DOHH2 (cell line): ENCODE results near the gene AFF1.

Source experiments
- EZH2phosphoT487 ChIP-seq: fragments of 200-600 bp; sonication (generic); IDR thresholded peaks from 2 replicates; pipeline ENCODE4 v1.6.1; 2017; ENCODE audit warnings: borderline replicate concordance, mild to moderate bottlenecking, antibody characterized with exemption, low read length, moderate library complexity, mixed read lengths
- TF ChIP-seq, protein P1 (sequence below): fragments of 200-600 bp; sonication (generic); IDR thresholded peaks from one replicate; pipeline ENCODE4 v1.5.1; 2014; ENCODE audit warnings: antibody characterized with exemption, mild to moderate bottlenecking, low read depth, low read length; ENCODE audit not compliant: poor library complexity, severe bottlenecking

DNA sequence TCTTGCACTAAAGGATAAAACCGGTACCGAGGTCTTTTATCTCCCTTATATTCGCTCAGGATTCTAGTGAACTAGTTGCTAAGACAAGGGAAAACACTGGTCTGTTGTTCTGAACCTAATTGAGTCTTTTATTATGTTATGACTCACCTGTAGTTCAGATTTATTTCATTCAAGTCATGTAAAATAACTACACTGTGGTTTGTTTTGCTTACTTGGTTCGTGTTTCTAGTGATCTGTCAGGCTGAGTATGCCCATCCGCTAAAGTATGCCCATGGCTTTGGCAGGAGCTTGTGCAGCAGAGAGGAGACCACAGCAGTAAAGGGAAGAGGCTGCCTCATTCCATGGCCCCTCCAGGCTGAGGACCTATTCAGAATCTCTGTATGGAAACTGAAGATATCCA, 126.1 kb downstream of the AFF1 start:
- TF ChIP-seq, protein P1, sequence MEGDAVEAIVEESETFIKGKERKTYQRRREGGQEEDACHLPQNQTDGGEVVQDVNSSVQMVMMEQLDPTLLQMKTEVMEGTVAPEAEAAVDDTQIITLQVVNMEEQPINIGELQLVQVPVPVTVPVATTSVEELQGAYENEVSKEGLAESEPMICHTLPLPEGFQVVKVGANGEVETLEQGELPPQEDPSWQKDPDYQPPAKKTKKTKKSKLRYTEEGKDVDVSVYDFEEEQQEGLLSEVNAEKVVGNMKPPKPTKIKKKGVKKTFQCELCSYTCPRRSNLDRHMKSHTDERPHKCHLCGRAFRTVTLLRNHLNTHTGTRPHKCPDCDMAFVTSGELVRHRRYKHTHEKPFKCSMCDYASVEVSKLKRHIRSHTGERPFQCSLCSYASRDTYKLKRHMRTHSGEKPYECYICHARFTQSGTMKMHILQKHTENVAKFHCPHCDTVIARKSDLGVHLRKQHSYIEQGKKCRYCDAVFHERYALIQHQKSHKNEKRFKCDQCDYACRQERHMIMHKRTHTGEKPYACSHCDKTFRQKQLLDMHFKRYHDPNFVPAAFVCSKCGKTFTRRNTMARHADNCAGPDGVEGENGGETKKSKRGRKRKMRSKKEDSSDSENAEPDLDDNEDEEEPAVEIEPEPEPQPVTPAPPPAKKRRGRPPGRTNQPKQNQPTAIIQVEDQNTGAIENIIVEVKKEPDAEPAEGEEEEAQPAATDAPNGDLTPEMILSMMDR: no peak
- no peak for TF ChIP-seq EZH2phosphoT487
